ENCODE results near the gene TMEM248. TPM values are rescaled to one million over a fixed set of nuclear protein-coding genes. Genes with fewer than 3 reads are reported as not detected.
"Not testable (repeated sequence)": the region's sequence is repeated elsewhere in the genome, so short reads cannot be mapped to it uniquely, and the experiment has no call there.

Gene TMEM248
- total RNA-seq, 2 experiments from 2014 or later = 67.2 to 70.3 TPM

GRCh38 chr7:66911191-66911590 is 9.8 kb upstream of the TMEM248 start:
- CTCF ChIA-PET = interaction anchor here (1.3 kb wide), 1 partner anchor 10 kb away, joined by 7 read pairs; no protein-coding TSS in a partner anchor
- intact Hi-C loops (cut with micrococcal nuclease); H3K27ac Mint-ChIP-seq; H3K36me3 Mint-ChIP-seq; H3K9me3 Mint-ChIP-seq; DNase-seq; H3K4me3 Mint-ChIP-seq; H3K27me3 Mint-ChIP-seq; H3K4me1 Mint-ChIP-seq (ENCODE audit: low read depth); POLR2A ChIA-PET: not testable (repeated sequence)

- Mint-ChIP-seq H3K4me3 (no peak overlapping the region), H3K36me3 (no peaks in the 10 kb centered on the region), H3K27ac (no peak overlapping the region), H3K9me3 (no peaks in the 10 kb centered on the region), H3K4me1 (ENCODE audit: low read depth) (no peaks in the 10 kb centered on the region), H3K27me3 (no peaks in the 10 kb centered on the region)
- ChIA-PET POLR2A (no interaction called here), CTCF (interaction anchor here (0.8 kb wide), 1 partner anchor 14 kb away, joined by 4 read pairs; no protein-coding TSS in a partner anchor)
- no peak for DNase-seq
- intact Hi-C loops (cut with micrococcal nuclease) = no loop called here
These were observed 8.8 kb upstream of the TMEM248 start for GRCh38 chr7:66912195-66912594.

GRCh38 chr7:66913118-66914037 is 7.6 kb upstream of the TMEM248 start:
- no peak for DNase-seq
- Mint-ChIP-seq H3K4me3 (no peak overlapping the region), H3K27me3 (no peaks in the 10 kb centered on the region), H3K27ac (no peak overlapping the region), H3K36me3 (no peaks in the 10 kb centered on the region), H3K9me3 (no peaks in the 10 kb centered on the region), H3K4me1 (ENCODE audit: low read depth) (no peaks in the 10 kb centered on the region)
- intact Hi-C loops (cut with micrococcal nuclease) = no loop called here
- POLR2A ChIA-PET = no interaction called here
- CTCF ChIA-PET = interaction anchor here (1.2 kb wide), 1 partner anchor 87 kb away, joined by 3 read pairs; no protein-coding TSS in a partner anchor

GRCh38 chr7:66917904-66918303 is 3.1 kb upstream of the TMEM248 start:
- intact Hi-C loops (cut with micrococcal nuclease); H3K4me3 Mint-ChIP-seq; POLR2A ChIA-PET; H3K27me3 Mint-ChIP-seq; CTCF ChIA-PET; H3K27ac Mint-ChIP-seq; DNase-seq; H3K9me3 Mint-ChIP-seq: not testable (repeated sequence)
- Mint-ChIP-seq H3K4me1 (ENCODE audit: low read depth) (peaks cover 21% of the 10 kb centered on the region), H3K36me3 (peaks cover 12% of the 10 kb centered on the region)

- no peak for DNase-seq
- intact Hi-C loops (cut with micrococcal nuclease) = no loop called here
- no peak overlapping the region for H3K27ac Mint-ChIP-seq
- ChIA-PET POLR2A (no interaction called here), CTCF (no interaction called here)
- H3K36me3 Mint-ChIP-seq = peaks cover 12% of the 10 kb centered on the region
- H3K4me3 Mint-ChIP-seq = peak overlapping the region; percentile 20
- no peaks in the 10 kb centered on the region for H3K9me3 Mint-ChIP-seq
- peaks cover 34% of the 10 kb centered on the region for H3K4me1 Mint-ChIP-seq (ENCODE audit: low read depth)
- peaks cover 1% of the 10 kb centered on the region for H3K27me3 Mint-ChIP-seq
These were observed 1.7 kb upstream of the TMEM248 start for GRCh38 chr7:66919304-66919703.

GRCh38 chr7:66919704-66920103 is 1.3 kb upstream of the TMEM248 start:
- POLR2A ChIA-PET = interaction anchor here (0.7 kb wide), 1 partner anchor 426 kb away, joined by 3 read pairs; no protein-coding TSS in a partner anchor

GRCh38 chr7:66920256-66920655 is 769 bp upstream of the TMEM248 start:
- Mint-ChIP-seq H3K36me3 (peaks cover 13% of the 10 kb centered on the region), H3K27me3 (peaks cover 1% of the 10 kb centered on the region), H3K4me3 (peak overlapping the region; percentile 62), H3K4me1 (ENCODE audit: low read depth) (peaks cover 37% of the 10 kb centered on the region), H3K27ac (no peak overlapping the region), H3K9me3 (no peaks in the 10 kb centered on the region)
- intact Hi-C loops (cut with micrococcal nuclease) = loop anchor here (2.0 kb wide), 2 partner anchors 75 kb away; partner anchors contain the start of gene SBDS
- ChIA-PET POLR2A (interaction anchor here (0.5 to 3.1 kb wide), 6 partner anchors 17 to 426 kb away, joined by 3 to 26 read pairs (median 4); partner anchors contain the start of gene SBDS), CTCF (interaction anchor here (0.9 kb wide), 1 partner anchor 76 kb away, joined by 3 read pairs; no protein-coding TSS in a partner anchor)
- no peak for DNase-seq

More at GRCh38 chr7:66919704-66920103, 1.3 kb upstream of the TMEM248 start:
- CTCF ChIA-PET = interaction anchor here (0.9 kb wide), 1 partner anchor 75 kb away, joined by 3 read pairs; no protein-coding TSS in a partner anchor
- peaks cover 12% of the 10 kb centered on the region for H3K36me3 Mint-ChIP-seq
- peak overlapping the region; percentile 62 for H3K4me3 Mint-ChIP-seq
- peaks cover 34% of the 10 kb centered on the region for H3K4me1 Mint-ChIP-seq (ENCODE audit: low read depth)
- H3K27ac Mint-ChIP-seq = no peak overlapping the region
- peaks cover 1% of the 10 kb centered on the region for H3K27me3 Mint-ChIP-seq
- DNase-seq = no peak
- intact Hi-C loops (cut with micrococcal nuclease) = loop anchor here (2.0 kb wide), 2 partner anchors 75 kb away; partner anchors contain the start of gene SBDS
- H3K9me3 Mint-ChIP-seq = no peaks in the 10 kb centered on the region

GRCh38 chr7:66921396-66921917 is 432 bp downstream of the TMEM248 start:
- DNase-seq = peak; percentile 24
- Mint-ChIP-seq H3K9me3 (no peaks in the 10 kb centered on the region), H3K4me3 (peak overlapping the region; percentile 90), H3K27ac (peak overlapping the region; percentile 91), H3K36me3 (peaks cover 18% of the 10 kb centered on the region), H3K27me3 (peaks cover 1% of the 10 kb centered on the region), H3K4me1 (ENCODE audit: low read depth) (peaks cover 43% of the 10 kb centered on the region)
- intact Hi-C loops (cut with micrococcal nuclease) = loop anchor here (2.0 kb wide), 2 partner anchors 73 to 77 kb away; partner anchors contain the start of gene SBDS
- CTCF ChIA-PET = interaction anchor here (1.0 kb wide), 1 partner anchor 77 kb away, joined by 5 read pairs; no protein-coding TSS in a partner anchor
- POLR2A ChIA-PET = interaction anchor here (0.7 to 3.1 kb wide), 7 partner anchors 9 to 181 kb away, joined by 3 to 26 read pairs (median 4); partner anchors contain the start of genes RABGEF1, SBDS and TYW1

- DNase-seq = peak; percentile 44
These were observed 977 bp downstream of the TMEM248 start for GRCh38 chr7:66921918-66922486.

GRCh38 chr7:66925255-66925654 is 4.2 kb downstream of the TMEM248 start:
- ChIA-PET POLR2A (no interaction called here), CTCF (no interaction called here)
- H3K9me3 Mint-ChIP-seq = no peaks in the 10 kb centered on the region
- no peak overlapping the region for H3K27ac Mint-ChIP-seq
- peaks cover 66% of the 10 kb centered on the region for H3K4me1 Mint-ChIP-seq (ENCODE audit: low read depth)
- intact Hi-C loops (cut with micrococcal nuclease) = no loop called here
- no peak for DNase-seq
- peaks cover 28% of the 10 kb centered on the region for H3K36me3 Mint-ChIP-seq
- no peak overlapping the region for H3K4me3 Mint-ChIP-seq
- peaks cover 1% of the 10 kb centered on the region for H3K27me3 Mint-ChIP-seq

More at GRCh38 chr7:66921918-66922486, 977 bp downstream of the TMEM248 start:
- no peaks in the 10 kb centered on the region for H3K9me3 Mint-ChIP-seq
- H3K36me3 Mint-ChIP-seq = peaks cover 19% of the 10 kb centered on the region
- peaks cover 1% of the 10 kb centered on the region for H3K27me3 Mint-ChIP-seq
- H3K27ac Mint-ChIP-seq = peak overlapping the region; percentile 91
- ChIA-PET CTCF (interaction anchor here (1.0 kb wide), 1 partner anchor 77 kb away, joined by 5 read pairs; no protein-coding TSS in a partner anchor), POLR2A (interaction anchor here (1.3 to 3.1 kb wide), 3 partner anchors 8 to 78 kb away, joined by 3 to 26 read pairs (median 3); no protein-coding TSS in a partner anchor)
- intact Hi-C loops (cut with micrococcal nuclease) = loop anchor here (2.0 kb wide), 2 partner anchors 73 to 77 kb away; partner anchors contain the start of gene SBDS
- H3K4me1 Mint-ChIP-seq (ENCODE audit: low read depth) = peaks cover 48% of the 10 kb centered on the region
- peak overlapping the region; percentile 90 for H3K4me3 Mint-ChIP-seq

GRCh38 chr7:66927348-66927948 is 6.4 kb downstream of the TMEM248 start:
- Mint-ChIP-seq H3K4me1 (ENCODE audit: low read depth) (peaks cover 70% of the 10 kb centered on the region), H3K36me3 (peaks cover 17% of the 10 kb centered on the region), H3K4me3 (no peak overlapping the region), H3K27ac (no peak overlapping the region), H3K9me3 (no peaks in the 10 kb centered on the region), H3K27me3 (no peaks in the 10 kb centered on the region)
- CTCF ChIA-PET = no interaction called here
- POLR2A ChIA-PET = no interaction called here
- DNase-seq = no peak
- intact Hi-C loops (cut with micrococcal nuclease) = no loop called here

Measured in activated CD4-positive, alpha-beta memory T cell treated with anti-CD3 and anti-CD28 coated beads for 36 hours (primary cell).